PC-9 (cell line): ENCODE data around the gene OR13C5.

Source experiments
- EZH2 ChIP-seq: fragments of 200-600 bp; sonication (generic); IDR thresholded peaks from 2 replicates; pipeline ENCODE4 v1.8.0; 2017; ENCODE audit warnings: antibody characterized with exemption, low read depth
- TF ChIP-seq, protein P1 (sequence below): fragments of 200-600 bp; sonication (generic); conservative IDR thresholded peaks from 2 replicates; pipeline ENCODE4 v1.6.1; 2017; ENCODE audit warnings: mixed run types, antibody characterized with exemption, mild to moderate bottlenecking, moderate library complexity

DNA sequence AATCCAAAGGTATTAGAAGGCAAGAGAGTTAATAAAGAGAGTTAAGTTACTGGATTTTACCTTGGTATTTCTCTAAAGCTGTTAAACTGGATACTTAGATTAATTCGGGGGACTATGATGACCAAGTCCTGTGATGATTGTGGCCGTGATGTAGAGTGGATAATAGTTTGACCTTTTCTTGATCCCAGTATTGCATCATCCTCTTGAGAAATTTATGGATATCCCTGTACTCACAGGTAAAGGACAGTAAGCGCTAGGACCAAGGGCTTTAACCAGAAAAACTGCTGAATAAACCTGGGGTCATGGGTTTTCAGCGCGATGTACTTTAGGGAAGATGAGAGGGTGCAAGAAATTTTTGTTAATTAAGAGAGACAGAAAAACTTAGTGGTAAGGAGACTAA is 21.9 kb downstream of the OR13C5 start:
- TF ChIP-seq, protein P1, sequence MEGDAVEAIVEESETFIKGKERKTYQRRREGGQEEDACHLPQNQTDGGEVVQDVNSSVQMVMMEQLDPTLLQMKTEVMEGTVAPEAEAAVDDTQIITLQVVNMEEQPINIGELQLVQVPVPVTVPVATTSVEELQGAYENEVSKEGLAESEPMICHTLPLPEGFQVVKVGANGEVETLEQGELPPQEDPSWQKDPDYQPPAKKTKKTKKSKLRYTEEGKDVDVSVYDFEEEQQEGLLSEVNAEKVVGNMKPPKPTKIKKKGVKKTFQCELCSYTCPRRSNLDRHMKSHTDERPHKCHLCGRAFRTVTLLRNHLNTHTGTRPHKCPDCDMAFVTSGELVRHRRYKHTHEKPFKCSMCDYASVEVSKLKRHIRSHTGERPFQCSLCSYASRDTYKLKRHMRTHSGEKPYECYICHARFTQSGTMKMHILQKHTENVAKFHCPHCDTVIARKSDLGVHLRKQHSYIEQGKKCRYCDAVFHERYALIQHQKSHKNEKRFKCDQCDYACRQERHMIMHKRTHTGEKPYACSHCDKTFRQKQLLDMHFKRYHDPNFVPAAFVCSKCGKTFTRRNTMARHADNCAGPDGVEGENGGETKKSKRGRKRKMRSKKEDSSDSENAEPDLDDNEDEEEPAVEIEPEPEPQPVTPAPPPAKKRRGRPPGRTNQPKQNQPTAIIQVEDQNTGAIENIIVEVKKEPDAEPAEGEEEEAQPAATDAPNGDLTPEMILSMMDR, result no peak
- TF ChIP-seq EZH2, result no peak
